ENCODE data around the gene CACNG6. TPM values are rescaled to one million over a fixed set of nuclear protein-coding genes. Genes with fewer than 3 reads are reported as not detected.

CACNG6 gene
- total and polyA plus RNA-seq, 10 of the 15 experiments (the other 5 are each of a cell fraction or from before 2014, with no cell fraction given): 0.07 TPM; not detected in 9

DNA sequence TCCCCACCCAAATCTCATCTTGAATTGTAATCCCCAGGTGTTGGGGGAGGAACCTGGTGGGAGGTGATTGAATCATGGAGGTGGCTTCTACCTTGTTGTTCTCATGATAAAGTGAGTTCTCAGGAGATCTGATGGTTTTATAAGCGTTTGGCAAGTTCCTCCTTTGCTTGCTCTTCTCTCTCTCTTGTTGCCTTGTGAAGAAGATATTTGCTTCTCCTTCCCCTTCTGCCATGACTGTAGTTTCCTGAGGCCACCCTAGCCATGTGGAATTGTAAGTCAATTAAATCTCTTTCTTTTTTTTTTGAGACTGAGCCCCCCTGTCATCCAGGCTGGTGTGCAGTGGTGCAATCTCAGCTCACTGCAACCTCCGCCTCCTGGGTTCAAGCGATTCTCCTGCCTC is 37.9 kb downstream of the CACNG6 start (continued):
- TF ChIP-seq, protein P1, sequence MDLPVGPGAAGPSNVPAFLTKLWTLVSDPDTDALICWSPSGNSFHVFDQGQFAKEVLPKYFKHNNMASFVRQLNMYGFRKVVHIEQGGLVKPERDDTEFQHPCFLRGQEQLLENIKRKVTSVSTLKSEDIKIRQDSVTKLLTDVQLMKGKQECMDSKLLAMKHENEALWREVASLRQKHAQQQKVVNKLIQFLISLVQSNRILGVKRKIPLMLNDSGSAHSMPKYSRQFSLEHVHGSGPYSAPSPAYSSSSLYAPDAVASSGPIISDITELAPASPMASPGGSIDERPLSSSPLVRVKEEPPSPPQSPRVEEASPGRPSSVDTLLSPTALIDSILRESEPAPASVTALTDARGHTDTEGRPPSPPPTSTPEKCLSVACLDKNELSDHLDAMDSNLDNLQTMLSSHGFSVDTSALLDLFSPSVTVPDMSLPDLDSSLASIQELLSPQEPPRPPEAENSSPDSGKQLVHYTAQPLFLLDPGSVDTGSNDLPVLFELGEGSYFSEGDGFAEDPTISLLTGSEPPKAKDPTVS (IDR thresholded peaks at IDR 0.05; ENCODE audit: low read depth, low read length): no peak
- TF ChIP-seq LARP7 (IDR thresholded peaks at IDR 0.05): no peak
- no peak for TF ChIP-seq SUZ12 (IDR thresholded peaks at IDR 0.05; ENCODE audit: unreplicated experiment)
- TF ChIP-seq, protein P2, sequence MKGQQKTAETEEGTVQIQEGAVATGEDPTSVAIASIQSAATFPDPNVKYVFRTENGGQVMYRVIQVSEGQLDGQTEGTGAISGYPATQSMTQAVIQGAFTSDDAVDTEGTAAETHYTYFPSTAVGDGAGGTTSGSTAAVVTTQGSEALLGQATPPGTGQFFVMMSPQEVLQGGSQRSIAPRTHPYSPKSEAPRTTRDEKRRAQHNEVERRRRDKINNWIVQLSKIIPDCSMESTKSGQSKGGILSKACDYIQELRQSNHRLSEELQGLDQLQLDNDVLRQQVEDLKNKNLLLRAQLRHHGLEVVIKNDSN (IDR thresholded peaks at IDR 0.05; ENCODE audit: borderline replicate concordance, extremely low read length, insufficient read depth, low read depth, low read length): no peak
- TF ChIP-seq EZH2 (IDR thresholded peaks at IDR 0.05; ENCODE audit: borderline replicate concordance, control insufficient read depth, low read depth, low read length): no peak
- TF ChIP-seq EED (IDR thresholded peaks at IDR 0.05; ENCODE audit: low read depth): no peak
- TF ChIP-seq, protein P3, sequence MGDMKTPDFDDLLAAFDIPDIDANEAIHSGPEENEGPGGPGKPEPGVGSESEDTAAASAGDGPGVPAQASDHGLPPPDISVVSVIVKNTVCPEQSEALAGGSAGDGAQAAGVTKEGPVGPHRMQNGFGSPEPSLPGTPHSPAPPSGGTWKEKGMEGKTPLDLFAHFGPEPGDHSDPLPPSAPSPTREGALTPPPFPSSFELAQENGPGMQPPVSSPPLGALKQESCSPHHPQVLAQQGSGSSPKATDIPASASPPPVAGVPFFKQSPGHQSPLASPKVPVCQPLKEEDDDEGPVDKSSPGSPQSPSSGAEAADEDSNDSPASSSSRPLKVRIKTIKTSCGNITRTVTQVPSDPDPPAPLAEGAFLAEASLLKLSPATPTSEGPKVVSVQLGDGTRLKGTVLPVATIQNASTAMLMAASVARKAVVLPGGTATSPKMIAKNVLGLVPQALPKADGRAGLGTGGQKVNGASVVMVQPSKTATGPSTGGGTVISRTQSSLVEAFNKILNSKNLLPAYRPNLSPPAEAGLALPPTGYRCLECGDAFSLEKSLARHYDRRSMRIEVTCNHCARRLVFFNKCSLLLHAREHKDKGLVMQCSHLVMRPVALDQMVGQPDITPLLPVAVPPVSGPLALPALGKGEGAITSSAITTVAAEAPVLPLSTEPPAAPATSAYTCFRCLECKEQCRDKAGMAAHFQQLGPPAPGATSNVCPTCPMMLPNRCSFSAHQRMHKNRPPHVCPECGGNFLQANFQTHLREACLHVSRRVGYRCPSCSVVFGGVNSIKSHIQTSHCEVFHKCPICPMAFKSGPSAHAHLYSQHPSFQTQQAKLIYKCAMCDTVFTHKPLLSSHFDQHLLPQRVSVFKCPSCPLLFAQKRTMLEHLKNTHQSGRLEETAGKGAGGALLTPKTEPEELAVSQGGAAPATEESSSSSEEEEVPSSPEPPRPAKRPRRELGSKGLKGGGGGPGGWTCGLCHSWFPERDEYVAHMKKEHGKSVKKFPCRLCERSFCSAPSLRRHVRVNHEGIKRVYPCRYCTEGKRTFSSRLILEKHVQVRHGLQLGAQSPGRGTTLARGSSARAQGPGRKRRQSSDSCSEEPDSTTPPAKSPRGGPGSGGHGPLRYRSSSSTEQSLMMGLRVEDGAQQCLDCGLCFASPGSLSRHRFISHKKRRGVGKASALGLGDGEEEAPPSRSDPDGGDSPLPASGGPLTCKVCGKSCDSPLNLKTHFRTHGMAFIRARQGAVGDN (IDR thresholded peaks at IDR 0.05): no peak
- no peak for TF ChIP-seq SMAD1 (IDR thresholded peaks at IDR 0.05; ENCODE audit: low read depth, partially characterized antibody)
- no peak for TF ChIP-seq SREBF1 (IDR thresholded peaks at IDR 0.05; ENCODE audit: low read length)
- TF ChIP-seq KAT2A (conservative IDR thresholded peaks at IDR 0.05; ENCODE audit: control insufficient read depth, low read depth, low read length): no peak
